22Rv1 (cell line): ENCODE data around the gene TBCCD1.

Experiments
- CTCF ChIP-seq: fragments of 450-650 bp; IDR thresholded peaks from 2 replicates; pipeline ENCODE4 v1.5.1; 2017; ENCODE audit warnings: mild to moderate bottlenecking
- ZFX ChIP-seq: fragments of 450-650 bp; IDR thresholded peaks from 2 replicates; pipeline ENCODE4 v1.6.1; 2017; ENCODE audit warnings: antibody characterized with exemption, borderline replicate concordance

- TF ChIP-seq CTCF (no peak), ZFX (no peak)
Measured at GRCh38 chr3:186513386-186513785, 53.8 kb downstream of the TBCCD1 start.
